Superior temporal gyrus (tissue), 1 donor: ENCODE data around the gene MYH2.

Source experiments
- DNase-seq: peaks from one replicate; pipeline ENCODE4 v3.0.0-alpha.2; 2016; ENCODE audit errors: extremely low spot score

The MYH2 gene

GRCh38 chr17:10516638-10517037 is 32.8 kb downstream of the MYH2 start:
- DNase-seq = no peak

DNA sequence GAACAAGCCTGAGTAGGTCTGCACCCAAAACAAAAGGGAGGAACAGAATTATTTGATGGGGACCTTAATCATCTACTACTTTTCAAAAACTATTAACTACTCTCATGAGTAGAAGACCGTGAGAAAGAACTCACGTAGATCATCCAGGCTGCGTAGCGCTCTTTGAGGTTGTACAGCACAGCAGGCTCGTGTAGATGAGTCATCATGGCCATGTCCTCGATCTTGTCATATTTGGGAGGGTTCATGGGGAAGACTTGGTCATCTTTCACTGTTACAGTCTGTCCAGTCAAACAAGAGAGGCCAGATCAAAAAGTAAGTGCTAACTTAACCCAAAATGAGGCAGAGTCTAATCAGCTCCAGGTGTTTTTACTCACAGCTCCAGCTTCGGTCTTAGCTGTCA is 33.4 kb downstream of the MYH2 start:
- no peak for DNase-seq

GRCh38 chr17:10513299-10514067 is 36.0 kb downstream of the MYH2 start:
- no peak for DNase-seq

- DNase-seq = no peak
Observed at GRCh38 chr17:10512856-10513255, 36.6 kb downstream of the MYH2 start.

DNA sequence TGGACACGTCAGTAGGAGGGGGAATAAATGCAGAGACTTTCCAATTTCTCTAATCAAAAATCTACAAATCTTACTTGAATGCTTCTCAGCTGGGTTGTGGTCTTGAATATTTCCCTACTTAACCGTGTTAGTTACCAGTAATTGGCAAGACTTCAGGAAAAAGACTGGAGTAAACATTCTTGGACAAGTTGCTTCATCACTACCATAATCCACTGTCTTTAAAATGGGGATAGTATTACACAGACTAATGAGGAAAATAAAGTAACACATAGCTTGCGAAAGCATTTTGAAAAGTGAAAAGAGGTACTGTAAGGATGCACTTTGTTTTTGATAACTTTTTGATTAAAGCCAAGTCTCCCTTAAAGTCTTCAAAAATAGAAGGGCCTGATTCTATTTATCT is 49.5 kb downstream of the MYH2 start:
- no peak for DNase-seq

GRCh38 chr17:10492004-10492403 is 57.5 kb downstream of the MYH2 start:
- DNase-seq = no peak

DNA sequence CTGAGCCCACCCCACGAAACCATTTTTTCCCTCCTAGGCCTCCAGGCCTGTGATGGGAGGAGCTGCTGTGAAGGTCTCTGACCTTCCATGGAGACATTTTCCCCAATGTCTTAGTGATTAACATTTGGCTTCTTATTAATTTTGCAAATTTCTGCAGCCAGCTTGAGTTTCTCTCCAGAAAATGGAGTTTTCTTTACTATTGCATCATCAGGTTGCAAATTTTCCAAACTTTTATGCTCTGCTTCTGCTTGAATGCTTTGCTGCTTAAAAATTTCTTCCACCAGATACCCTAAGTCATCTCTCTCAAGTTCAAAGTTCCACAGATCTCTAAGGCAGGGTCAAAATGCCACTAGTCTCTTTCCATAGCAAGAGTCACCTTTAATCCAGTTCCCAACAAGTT is 67.2 kb downstream of the MYH2 start:
- no peak for DNase-seq

DNA sequence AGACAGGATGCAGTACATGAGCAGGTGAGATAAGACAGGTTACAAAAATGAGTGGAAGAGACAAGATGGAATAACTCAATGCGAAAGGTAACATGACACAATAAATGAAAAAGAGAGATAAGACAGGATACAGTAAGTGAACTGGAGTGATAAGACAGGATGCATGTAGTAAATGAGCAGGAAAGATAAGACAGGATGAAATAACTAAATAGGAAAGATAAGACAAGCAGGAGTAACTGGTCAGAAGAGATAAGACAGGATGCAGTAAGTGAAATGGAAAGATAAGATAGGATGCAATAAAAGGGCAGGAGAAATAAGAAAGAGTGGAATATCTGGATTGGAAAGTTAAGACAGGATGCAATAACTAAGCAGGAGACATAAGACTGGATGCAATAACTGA is 71.8 kb downstream of the MYH2 start:
- no peak for DNase-seq

GRCh38 chr17:10474536-10474935 is 74.9 kb downstream of the MYH2 start:
- no peak for DNase-seq

DNA sequence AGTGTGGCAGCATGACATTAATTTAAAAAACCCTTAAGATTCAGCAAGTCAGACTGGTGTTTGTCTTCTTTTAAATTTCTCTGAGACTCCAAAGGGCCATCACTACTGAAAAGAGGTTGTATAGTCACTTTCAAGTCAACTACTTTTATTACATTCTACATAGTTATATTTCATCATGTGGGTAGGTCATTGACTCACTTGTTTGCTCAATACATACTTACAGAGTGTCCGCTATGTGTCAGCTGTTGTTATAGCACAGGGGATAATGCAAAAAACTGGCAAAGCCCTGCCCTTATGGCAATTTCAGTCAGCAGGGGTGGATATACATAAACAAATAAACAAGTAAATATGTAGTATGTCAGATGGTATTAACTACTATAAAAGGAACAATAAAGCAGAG is 77.6 kb downstream of the MYH2 start:
- DNase-seq = no peak
